NT2/D1 (cell line): Measurements from ENCODE around the gene BTBD17.
A peak's percentile ranks its signal among the peaks of the same experiment; 100 is the strongest.

Experiments
- DNase-seq: peaks from one replicate; pipeline ENCODE4 v3.0.0-alpha.2; 2011; ENCODE audit warnings: low read depth, low spot score
- H3K27me3 ChIP-seq: 2 replicates; pipeline ENCODE4 v1.6.0; 2011; ENCODE audit warnings: mild to moderate bottlenecking; ENCODE audit not compliant: insufficient read length, insufficient read depth
- H3K36me3 ChIP-seq: 2 replicates; pipeline ENCODE4 v1.6.1; 2011; ENCODE audit warnings: mild to moderate bottlenecking, low read length, mixed read lengths; ENCODE audit not compliant: insufficient read depth, insufficient read length
- H3K4me1 ChIP-seq: 2 replicates; pipeline ENCODE4 v1.5.1; 2011; ENCODE audit not compliant: insufficient read depth, insufficient read length
- H3K4me3 ChIP-seq: 2 replicates; pipeline ENCODE4 v1.5.1; 2011; ENCODE audit warnings: low read depth; ENCODE audit not compliant: insufficient read length
- H3K9ac ChIP-seq: 2 replicates; pipeline ENCODE4 v1.6.0; 2011; ENCODE audit warnings: low read depth; ENCODE audit not compliant: insufficient read length
- H3K9me3 ChIP-seq: 2 replicates; pipeline ENCODE4 v1.5.1; 2011; ENCODE audit warnings: mild to moderate bottlenecking, low read length; ENCODE audit not compliant: insufficient read depth
- SUZ12 ChIP-seq: IDR thresholded peaks from 2 replicates; pipeline ENCODE4 v1.6.1; 2011; ENCODE audit not compliant: insufficient read length, insufficient read depth; ENCODE audit errors: extremely low read depth
- YY1 ChIP-seq: IDR thresholded peaks from 2 replicates; pipeline ENCODE4 v1.6.1; 2011; ENCODE audit not compliant: insufficient read length, insufficient read depth
- ZNF274 ChIP-seq: IDR thresholded peaks from 2 replicates; pipeline ENCODE4 v1.6.1; 2011; ENCODE audit warnings: mild to moderate bottlenecking, low read depth, low read length

BTBD17 gene

DNA sequence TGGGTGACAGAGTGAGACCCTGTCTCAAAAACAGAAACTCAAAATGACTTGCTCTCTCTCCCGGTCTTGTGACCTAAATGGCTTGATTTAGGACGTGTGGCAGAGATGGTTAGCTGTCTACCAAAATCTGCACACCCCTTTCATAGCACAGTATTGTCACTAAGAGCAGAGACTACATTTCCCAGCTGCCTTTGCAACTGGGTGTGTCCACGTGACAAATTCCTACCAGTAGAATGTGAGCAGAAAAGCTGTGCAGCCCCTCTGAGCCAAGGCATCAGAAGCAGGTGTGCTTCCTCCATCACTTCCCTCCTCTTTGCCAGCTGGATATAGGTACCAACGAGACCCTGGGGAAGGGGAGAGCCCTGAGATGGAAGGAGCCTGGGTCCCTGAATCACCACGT is 31.2 kb upstream of the BTBD17 start:
- Histone ChIP-seq H3K27me3 (no peaks in the 10 kb centered on the region), H3K36me3 (no peaks in the 10 kb centered on the region), H3K4me3 (no peak overlapping the region), H3K9ac (no peak overlapping the region), H3K4me1 (peaks cover 8% of the 10 kb centered on the region), H3K9me3 (no peaks in the 10 kb centered on the region)
- no peak for TF ChIP-seq ZNF274
- TF ChIP-seq YY1: no peak
- no peak for TF ChIP-seq SUZ12
- DNase-seq: no peak

DNA sequence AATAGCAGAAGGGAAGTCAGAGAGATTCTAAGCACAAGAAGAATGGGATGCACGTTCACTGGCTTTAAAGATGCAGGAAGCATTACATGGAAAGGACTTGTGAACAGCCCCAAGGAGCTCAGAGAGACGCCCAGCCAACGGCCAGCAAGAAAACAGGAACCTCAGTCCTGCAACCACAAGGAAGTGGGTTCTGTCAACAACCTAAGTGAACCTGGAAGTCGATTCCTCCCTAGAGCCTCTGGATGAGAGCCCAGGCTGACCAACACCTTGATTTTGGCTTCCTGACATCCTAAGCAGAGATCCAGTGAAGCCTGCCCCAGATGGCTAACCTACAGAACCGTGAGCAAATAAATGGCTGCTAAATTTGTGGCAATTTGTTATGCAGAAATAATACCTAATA is 30.1 kb upstream of the BTBD17 start:
- Histone ChIP-seq H3K36me3 (no peaks in the 10 kb centered on the region), H3K4me3 (no peak overlapping the region), H3K9me3 (no peaks in the 10 kb centered on the region), H3K27me3 (no peaks in the 10 kb centered on the region), H3K9ac (no peak overlapping the region), H3K4me1 (peaks cover 13% of the 10 kb centered on the region)
- no peak for TF ChIP-seq SUZ12
- TF ChIP-seq YY1: no peak
- no peak for DNase-seq

DNA sequence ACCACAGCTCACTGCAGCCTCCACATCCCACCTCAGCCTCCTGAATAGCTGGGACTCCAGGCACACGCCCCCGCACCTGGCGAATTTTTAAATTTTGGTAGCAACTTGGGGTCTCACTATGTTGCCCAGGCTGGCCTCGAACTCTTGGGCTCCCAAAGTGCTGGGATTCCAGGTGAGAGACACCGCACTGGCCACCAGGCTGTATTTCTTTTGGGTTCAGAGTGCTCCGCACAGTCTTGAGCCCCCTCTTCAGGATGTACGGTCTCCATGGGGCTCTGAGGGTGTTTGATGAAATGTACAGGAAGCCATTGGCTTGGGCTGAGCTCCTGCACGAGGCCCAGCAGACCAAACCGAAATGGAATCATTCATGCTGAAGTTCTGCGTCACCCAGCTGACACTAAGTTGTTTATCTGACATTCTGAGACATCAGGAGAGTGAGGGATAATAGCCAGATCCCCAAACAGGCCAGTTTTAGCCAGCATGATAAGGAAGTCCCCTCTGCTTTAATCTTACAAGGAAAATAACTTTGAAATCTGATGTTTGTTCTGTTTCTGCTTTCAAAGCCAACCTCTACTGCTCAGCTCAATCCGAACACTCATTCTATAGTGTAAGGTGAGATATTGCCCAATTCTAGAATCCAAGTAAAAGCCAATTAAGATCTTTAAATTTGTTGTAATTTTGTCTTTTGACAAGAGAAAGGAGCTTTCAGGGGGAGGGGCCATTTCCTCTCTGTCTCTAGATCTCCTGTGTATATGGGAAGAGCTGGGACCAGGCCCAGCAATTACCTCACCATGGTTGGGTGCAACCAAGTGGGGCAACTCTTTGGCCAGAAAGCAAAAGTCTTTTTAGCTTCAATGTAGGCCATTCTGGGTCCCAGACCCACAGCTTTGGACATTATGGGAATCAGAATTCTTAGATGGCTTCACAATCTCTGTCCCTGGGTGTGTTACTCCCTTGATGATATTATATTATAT is 29.3 kb upstream of the BTBD17 start:
- no peaks in the 10 kb centered on the region for H3K27me3 ChIP-seq
- no peak overlapping the region for H3K9ac ChIP-seq
- no peak for DNase-seq
- no peaks in the 10 kb centered on the region for H3K36me3 ChIP-seq
- no peaks in the 10 kb centered on the region for H3K9me3 ChIP-seq
- no peak for TF ChIP-seq YY1
- TF ChIP-seq ZNF274: no peak
- no peak overlapping the region for H3K4me3 ChIP-seq
- peaks cover 15% of the 10 kb centered on the region for H3K4me1 ChIP-seq

DNA sequence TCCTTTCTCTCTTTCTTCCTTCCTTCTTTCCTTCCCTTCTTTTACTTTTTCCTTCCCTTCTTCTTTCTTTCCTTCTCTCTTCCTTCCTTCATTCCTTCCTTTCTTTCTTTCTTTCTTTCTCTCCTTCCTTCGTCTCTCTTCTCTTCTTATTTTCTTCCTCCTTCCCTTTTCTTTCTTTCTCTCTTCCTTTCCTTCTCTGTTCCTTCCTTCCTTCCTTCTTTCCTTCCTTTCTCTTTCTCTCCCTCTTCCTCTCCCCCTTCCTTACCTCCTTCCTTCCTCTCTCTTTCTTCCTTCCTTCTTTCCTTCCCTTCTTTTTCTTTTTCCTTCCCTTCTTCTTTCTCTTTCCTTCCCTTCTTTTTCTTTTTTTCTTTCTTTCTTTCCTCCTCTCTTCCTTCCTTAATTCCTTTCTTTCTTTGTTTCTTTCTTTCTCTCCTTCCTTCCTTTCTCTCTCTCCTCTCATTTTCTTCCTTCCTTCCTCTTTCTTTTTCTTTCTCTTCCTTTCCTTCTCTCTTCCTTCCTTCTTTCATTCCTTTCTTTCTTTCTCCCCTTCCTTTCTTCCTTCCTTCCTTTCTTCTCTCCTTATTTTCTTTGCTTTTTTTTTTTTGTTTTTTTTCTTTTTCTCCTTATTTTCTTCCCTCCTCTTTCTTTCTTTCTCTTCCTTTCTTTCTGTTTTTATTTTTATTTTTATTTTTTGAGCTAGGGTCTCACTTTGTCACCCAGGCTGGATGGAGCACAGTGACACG is 28.4 kb upstream of the BTBD17 start:
- no peaks in the 10 kb centered on the region for H3K27me3 ChIP-seq
- H3K4me1 ChIP-seq: peaks cover 15% of the 10 kb centered on the region
- TF ChIP-seq YY1 (no peak), ZNF274 (no peak)

DNA sequence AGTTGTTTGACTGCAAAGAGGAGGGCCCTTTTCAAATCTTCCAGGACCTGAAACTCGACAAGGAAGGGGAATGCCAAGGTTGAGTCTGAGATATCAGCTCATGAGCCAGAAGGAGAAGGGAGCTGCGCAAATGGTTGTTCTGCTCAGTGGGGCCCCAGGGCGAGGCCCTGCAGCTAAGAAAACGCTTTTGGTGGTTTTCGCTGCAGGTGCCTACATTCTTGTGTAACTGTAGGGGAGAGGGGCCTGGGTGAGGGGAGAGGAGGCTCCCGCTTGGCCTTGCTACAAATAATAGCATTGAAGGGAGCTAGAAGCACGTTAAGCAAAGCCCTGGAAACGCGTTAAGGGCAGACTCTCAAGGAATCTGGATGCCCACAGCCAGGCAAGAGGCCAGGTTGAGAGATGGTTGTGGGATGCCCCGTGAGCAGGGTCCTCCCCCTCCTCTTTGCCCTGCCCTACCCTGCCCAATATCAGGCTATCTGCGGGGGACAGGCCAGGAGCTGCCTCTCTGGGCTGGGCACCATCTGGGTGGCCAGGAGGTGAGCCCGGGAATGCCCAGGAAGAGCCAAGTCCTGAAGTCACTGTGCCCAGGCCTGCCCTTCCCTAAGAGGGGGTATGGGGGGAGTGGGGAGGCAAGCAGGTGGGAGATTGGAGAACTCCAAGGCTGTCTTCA is 27.6 kb upstream of the BTBD17 start:
- DNase-seq: no peak
- Histone ChIP-seq H3K27me3 (no peaks in the 10 kb centered on the region), H3K9me3 (no peaks in the 10 kb centered on the region), H3K4me1 (peaks cover 15% of the 10 kb centered on the region), H3K36me3 (no peaks in the 10 kb centered on the region), H3K4me3 (no peak overlapping the region), H3K9ac (no peak overlapping the region)
- no peak for TF ChIP-seq SUZ12
- TF ChIP-seq ZNF274: no peak
- no peak for TF ChIP-seq YY1

More for the DNA sequence above, 28.4 kb upstream of the BTBD17 start:
- Histone ChIP-seq H3K4me3 (no peak overlapping the region), H3K36me3 (no peaks in the 10 kb centered on the region), H3K9me3 (no peaks in the 10 kb centered on the region), H3K9ac (no peak overlapping the region)
- no peak for DNase-seq

DNA sequence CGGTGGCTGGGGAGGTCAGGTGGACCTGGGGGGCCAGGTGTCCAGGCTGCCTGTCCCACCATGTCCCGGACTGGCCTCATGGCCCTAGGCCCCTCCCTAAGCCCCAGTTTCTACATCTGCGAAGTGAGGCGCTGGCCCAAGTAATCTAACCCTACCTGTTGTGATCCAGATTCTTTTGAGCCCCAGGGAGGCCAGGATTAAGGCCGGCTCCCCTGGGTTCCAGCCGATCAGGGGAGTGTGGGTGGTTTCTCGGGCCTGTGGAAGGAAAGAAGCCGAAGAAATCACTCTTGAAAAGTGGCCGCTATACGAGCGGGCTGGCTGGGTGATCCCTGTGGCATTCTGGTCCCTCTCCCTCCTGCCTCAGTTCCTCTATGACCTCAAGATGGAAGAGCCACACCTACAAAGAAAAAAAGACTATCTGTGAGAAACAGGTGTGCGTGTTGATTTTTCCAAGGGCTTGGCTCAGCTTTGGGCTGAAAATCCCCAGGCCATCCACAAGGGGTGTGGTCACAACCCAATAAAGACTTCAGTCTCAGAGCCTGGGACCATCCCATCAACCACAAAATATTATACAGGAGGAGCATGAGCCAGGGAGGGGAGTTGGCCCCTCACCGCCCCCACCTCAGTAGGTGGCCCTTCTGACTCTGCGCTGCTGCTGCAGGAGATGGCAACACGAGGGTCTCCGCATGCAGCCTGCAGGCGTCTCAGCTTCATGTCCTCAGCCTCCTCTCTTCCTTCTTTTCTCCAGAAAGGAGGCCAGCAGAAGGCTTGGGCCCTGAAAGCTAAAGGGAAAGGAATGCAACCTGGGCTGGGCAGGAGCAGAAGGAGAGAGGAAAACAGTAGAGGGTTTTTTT is 25.9 kb upstream of the BTBD17 start:
- no peak overlapping the region for H3K4me3 ChIP-seq
- no peak for DNase-seq
- TF ChIP-seq YY1: no peak
- no peak for TF ChIP-seq ZNF274
- TF ChIP-seq SUZ12: no peak
- H3K36me3 ChIP-seq: no peaks in the 10 kb centered on the region
- H3K27me3 ChIP-seq: no peaks in the 10 kb centered on the region
- no peaks in the 10 kb centered on the region for H3K9me3 ChIP-seq
- peaks cover 9% of the 10 kb centered on the region for H3K4me1 ChIP-seq
- H3K9ac ChIP-seq: peak overlapping the region; percentile 18

DNA sequence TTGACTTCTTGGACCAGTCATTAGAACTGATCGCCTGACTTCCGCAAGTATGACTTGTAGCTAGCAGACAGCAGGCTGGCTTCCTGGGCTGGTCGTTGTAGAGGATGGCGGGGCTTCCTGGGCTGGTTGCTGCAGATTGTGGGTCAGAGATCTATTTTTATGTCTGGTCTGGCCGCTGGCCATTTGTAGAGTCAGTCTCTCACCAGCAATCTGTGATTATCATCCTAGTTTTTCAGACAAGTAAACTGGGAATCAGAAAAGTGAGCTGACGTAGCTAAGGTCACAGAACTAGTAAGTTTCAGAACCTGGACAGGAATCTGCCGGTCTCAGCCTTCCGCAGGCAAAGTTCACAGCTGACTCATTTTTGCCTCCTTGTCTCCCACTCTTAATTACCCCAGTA is 24.7 kb upstream of the BTBD17 start:
- TF ChIP-seq YY1: no peak
- TF ChIP-seq ZNF274: no peak
- no peak for TF ChIP-seq SUZ12
- Histone ChIP-seq H3K27me3 (no peaks in the 10 kb centered on the region), H3K9me3 (no peaks in the 10 kb centered on the region), H3K4me3 (no peak overlapping the region), H3K36me3 (no peaks in the 10 kb centered on the region), H3K4me1 (peaks cover 9% of the 10 kb centered on the region), H3K9ac (no peak overlapping the region)
- DNase-seq: no peak
